SK-N-SH (cell line): ENCODE results near the gene SEC61A1. TPM values are rescaled to one million over a fixed set of nuclear protein-coding genes. Genes with fewer than 3 reads are reported as not detected.
A peak's percentile ranks its signal among the peaks of the same experiment; 100 is the strongest.

ENCODE experiments used
- CTCF ChIA-PET: fragments of 300-600, 350-600 bp; formaldehyde crosslinking; extraction: SDS; loops from one replicate; lab custom pipeline; 2021; lab: Yijun Ruan, JAX
- POLR2A ChIA-PET: fragments of 350-600 bp; sonication (Branson Sonifier 250); formaldehyde crosslinking; extraction: SDS; loops from one replicate; lab custom pipeline; 2020; ENCODE audit warnings: antibody characterized with exemption, inconsistent platforms; lab: Yijun Ruan, JAX
- DNase-seq: peaks from one replicate; pipeline ENCODE4 v3.0.0; 2012
- H2AFZ ChIP-seq: fragments of 200-600 bp; sonication (generic); 2 replicates; pipeline ENCODE4 v1.8.1; 2016; ENCODE audit warnings: antibody characterized with exemption, mild to moderate bottlenecking, low read depth
- H3F3A ChIP-seq: fragments of 200-600 bp; sonication (generic); replicated peaks from 2 replicates; pipeline ENCODE3; 2016; ENCODE audit warnings: antibody characterized with exemption, mild to moderate bottlenecking; ENCODE audit not compliant: insufficient read depth
- H3K27ac ChIP-seq, 2 experiments: fragments of 200-500 bp in 1 of 2; fragments of 200-600 bp in 1 of 2; sonication (Bioruptor generic) in 1 of 2; sonication (generic), shearing (Covaris generic) in 1 of 2; 2 replicates each; pipeline versions ENCODE4 v1.5.1 to v1.6.1; 2014 to 2016; ENCODE audit warnings: low read depth in 2 of 2, inconsistent platforms in 1 of 2, low read length in 1 of 2, mild to moderate bottlenecking in 1 of 2, mixed read lengths in 1 of 2
- H3K27me3 ChIP-seq: fragments of 200-600 bp; sonication (generic), shearing (Covaris generic); 2 replicates; pipeline ENCODE4 v1.6.1; 2016; ENCODE audit warnings: mixed run types; ENCODE audit not compliant: insufficient read depth
- H3K36me3 ChIP-seq, 2 experiments: fragments of 200-500 bp in 1 of 2; fragments of 200-600 bp in 1 of 2; sonication (Bioruptor generic) in 1 of 2; sonication (generic) in 1 of 2; replicated peaks in 1 of 2; 2 replicates each; pipeline versions ENCODE3 to v1.5.1; 2014 to 2016; ENCODE audit warnings: low read length in 1 of 2, mild to moderate bottlenecking in 1 of 2; ENCODE audit not compliant: insufficient read depth in 2 of 2, control insufficient read depth in 1 of 2
- H3K4me1 ChIP-seq, 2 experiments: fragments of 200-500 bp in 1 of 2; fragments of 200-600 bp in 1 of 2; sonication (Bioruptor generic) in 1 of 2; sonication (generic), shearing (Covaris generic) in 1 of 2; 2 replicates each; pipeline versions ENCODE4 v1.5.1 to v1.6.1; 2014 to 2016; ENCODE audit warnings: low read depth in 1 of 2, low read length in 1 of 2, mixed run types in 1 of 2; ENCODE audit not compliant: insufficient read depth in 2 of 2, control insufficient read depth in 1 of 2
- H3K4me2 ChIP-seq: fragments of 200-600 bp; sonication (generic), shearing (Covaris generic); 2 replicates; pipeline ENCODE4 v1.6.1; 2017; ENCODE audit warnings: mixed run types
- H3K4me3 ChIP-seq, 2 experiments: fragments of 200-500 bp in 1 of 2; fragments of 200-600 bp in 1 of 2; sonication (Bioruptor generic) in 1 of 2; sonication (generic), shearing (Covaris generic) in 1 of 2; 2 replicates each; pipeline versions ENCODE4 v1.5.1 to v1.8.1; 2014 to 2016; ENCODE audit warnings: low read depth in 2 of 2, inconsistent platforms in 1 of 2, low read length in 1 of 2, mild to moderate bottlenecking in 1 of 2, mixed read lengths in 1 of 2, moderate library complexity in 1 of 2
- H3K79me2 ChIP-seq: fragments of 200-600 bp; sonication (generic); 2 replicates; pipeline ENCODE4 v1.8.1; 2017; ENCODE audit warnings: mild to moderate bottlenecking; ENCODE audit not compliant: insufficient read depth
- H3K9ac ChIP-seq: fragments of 200-600 bp; sonication (generic); 2 replicates; pipeline ENCODE4 v1.6.1; 2017; ENCODE audit warnings: mixed run types
- H3K9me2 ChIP-seq: fragments of 200-600 bp; sonication (generic); 2 replicates; pipeline ENCODE4 v1.6.1; 2017; ENCODE audit warnings: mixed run types
- H3K9me3 ChIP-seq: fragments of 200-600 bp; sonication (generic); 2 replicates; pipeline ENCODE4 v1.6.1; 2017; ENCODE audit warnings: mixed run types, mild to moderate bottlenecking, moderate library complexity
- H4K20me1 ChIP-seq: fragments of 200-600 bp; sonication (generic); 2 replicates; pipeline ENCODE4 v1.6.1; 2017; ENCODE audit warnings: mild to moderate bottlenecking, mixed run types; ENCODE audit not compliant: insufficient read depth
- CHD2 ChIP-seq: fragments of 150-350 bp; IDR thresholded peaks from 2 replicates; pipeline ENCODE4 v1.6.1; 2018; ENCODE audit warnings: low read length; ENCODE audit not compliant: partially characterized antibody
- ELF1 ChIP-seq: IDR thresholded peaks from 2 replicates; pipeline ENCODE4 v1.4.0; 2012
- EP300 ChIP-seq, 2 experiments: IDR thresholded peaks; 2 replicates each; pipeline versions ENCODE4 v1.4.0 to v1.6.1; 2012; ENCODE audit warnings: borderline replicate concordance in 1 of 2, low read depth in 1 of 2, low read length in 1 of 2
- EZH2phosphoT487 ChIP-seq: fragments of 200-600 bp; sonication (generic); IDR thresholded peaks from 2 replicates; pipeline ENCODE4 v1.6.1; 2017; ENCODE audit warnings: low read depth, mixed run types, mild to moderate bottlenecking, antibody characterized with exemption, moderate library complexity, borderline replicate concordance
- FOSL2 ChIP-seq: IDR thresholded peaks from 2 replicates; pipeline ENCODE4 v1.4.0; 2012; ENCODE audit warnings: low read depth, mild to moderate bottlenecking, moderate library complexity, borderline replicate concordance
- FOXJ3 ChIP-seq: sonication (generic); formaldehyde crosslinking; IDR thresholded peaks from 2 replicates; pipeline ENCODE4 v1.5.1; 2020; ENCODE audit warnings: mild to moderate bottlenecking, missing genetic modification reagents
- GABPA ChIP-seq: IDR thresholded peaks from 2 replicates; pipeline ENCODE4 v1.4.0; 2012; ENCODE audit warnings: low read depth, mild to moderate bottlenecking
- JUND ChIP-seq: IDR thresholded peaks from 2 replicates; pipeline ENCODE4 v1.4.0; 2012
- MXI1 ChIP-seq: IDR thresholded peaks from 2 replicates; pipeline ENCODE4 v1.6.1; 2012; ENCODE audit warnings: mild to moderate bottlenecking, low read depth, low read length, improper control_type of control experiment
- NFIC ChIP-seq: IDR thresholded peaks from 2 replicates; pipeline ENCODE4 v1.4.0; 2012; ENCODE audit warnings: borderline replicate concordance
- RCOR1 ChIP-seq: fragments of 150-350 bp; IDR thresholded peaks from 2 replicates; pipeline ENCODE4 v1.6.1; 2017; ENCODE audit warnings: antibody characterized with exemption, low read length
- RFX5 ChIP-seq: IDR thresholded peaks from 2 replicates; pipeline ENCODE4 v1.6.1; 2012; ENCODE audit warnings: mild to moderate bottlenecking, improper control_type of control experiment, low read length
- SIN3A ChIP-seq: IDR thresholded peaks from 2 replicates; pipeline ENCODE4 v1.6.1; 2012; ENCODE audit warnings: low read depth, mild to moderate bottlenecking, low read length, moderate library complexity, borderline replicate concordance
- SMC3 ChIP-seq: IDR thresholded peaks from 2 replicates; pipeline ENCODE4 v1.6.1; 2012; ENCODE audit warnings: low read depth, low read length, improper control_type of control experiment
- TAF1 ChIP-seq: IDR thresholded peaks from 2 replicates; pipeline ENCODE4 v1.6.1; 2012; ENCODE audit warnings: low read depth, mild to moderate bottlenecking, low read length, moderate library complexity, borderline replicate concordance
- TCF12 ChIP-seq: IDR thresholded peaks from 2 replicates; pipeline ENCODE4 v1.4.0; 2012
- TEAD4 ChIP-seq: IDR thresholded peaks from 2 replicates; pipeline ENCODE4 v1.4.0; 2012; ENCODE audit warnings: mild to moderate bottlenecking, borderline replicate concordance; ENCODE audit not compliant: insufficient read depth
- YY1 ChIP-seq: IDR thresholded peaks from 2 replicates; pipeline ENCODE4 v1.4.0; 2012; ENCODE audit warnings: low read depth, mild to moderate bottlenecking
- WGBS: methylation state at CpG from one replicate; pipeline ENCODE4 v1.1.6; 2017; ENCODE audit warnings: low lambda C conversion rate; 5-methylcytosine and 5-hydroxymethylcytosine counted together
- polyA plus RNA-seq, 3 experiments: library from polyadenylated mRNA; depleted of rRNA; stranded (reverse); fragments of >200 nt; gene quantifications; 2 replicates each; pipeline ENCODE4 v1.2.3, GENCODE V29; 2012
- TF ChIP-seq, protein P1 (sequence below): IDR thresholded peaks from 2 replicates; pipeline ENCODE4 v1.4.0; 2012; ENCODE audit warnings: low read depth, borderline replicate concordance
- TF ChIP-seq, protein P2 (sequence below): IDR thresholded peaks from 2 replicates; pipeline ENCODE4; 2012
- TF ChIP-seq, protein P3 (sequence below): fragments of 150-350 bp; IDR thresholded peaks from 2 replicates; pipeline ENCODE4 v1.6.1; 2016; ENCODE audit warnings: mild to moderate bottlenecking, low read depth, low read length
- TF ChIP-seq, protein P4 (sequence below): IDR thresholded peaks from 2 replicates; pipeline ENCODE4 v1.4.0; 2012; ENCODE audit warnings: low read depth
- TF ChIP-seq, protein P5 (sequence below): IDR thresholded peaks from 2 replicates; pipeline ENCODE4 v1.4.0; 2012; ENCODE audit warnings: low read depth, borderline replicate concordance
- TF ChIP-seq, protein P6 (sequence below): fragments of 150-350 bp; IDR thresholded peaks from 2 replicates; pipeline ENCODE4 v1.6.1; 2017; ENCODE audit warnings: antibody characterized with exemption, low read length, low read depth, borderline replicate concordance
- TF ChIP-seq, protein P7 (sequence below): fragments of 200-600 bp; sonication (generic); IDR thresholded peaks from 2 replicates; pipeline ENCODE4 v1.6.1; 2017; ENCODE audit warnings: antibody characterized with exemption, mild to moderate bottlenecking, moderate library complexity

The SEC61A1 gene
- polyA plus RNA-seq, 1 of the 3 experiments (the other 2 are of a cell fraction), result 153 TPM

DNA sequence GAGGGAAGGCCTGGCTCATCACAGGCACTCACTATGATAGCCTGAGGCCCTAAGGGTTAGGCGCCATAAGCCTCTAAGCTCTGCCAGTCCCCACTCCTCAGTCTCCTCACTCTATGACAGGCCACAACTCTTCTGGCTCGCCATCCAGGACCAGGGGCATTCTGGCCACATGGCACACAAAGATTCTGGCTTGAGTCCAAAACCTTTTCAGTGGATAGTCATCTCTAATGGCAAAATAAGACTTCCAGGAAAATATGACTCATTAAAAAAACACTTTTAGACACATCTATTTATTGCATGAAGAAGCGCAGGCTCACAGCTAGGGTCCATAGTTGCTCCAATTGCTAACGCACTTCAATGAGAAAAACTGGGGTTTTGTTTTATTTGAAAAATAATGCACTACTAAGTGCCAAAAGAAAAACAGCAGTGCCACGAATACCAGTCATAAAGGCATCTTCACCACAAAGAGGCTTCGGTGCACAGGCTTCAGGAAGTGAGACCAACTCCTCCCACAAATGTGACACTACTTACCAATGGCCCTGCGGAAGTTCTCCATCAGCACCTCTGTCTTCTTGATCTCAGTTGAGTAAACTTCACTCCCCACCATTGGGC lies 60.2 kb downstream of the SEC61A1 start:
- H3K4me3 ChIP-seq, result no peak overlapping the region
- DNase-seq, result peak; percentile 78
- H3K4me1 ChIP-seq, result peaks cover 24 to 51% of the 10 kb centered on the region in 2 experiments
- peaks cover 38% of the 10 kb centered on the region for H3K79me2 ChIP-seq
- H3K9me2 ChIP-seq, result no peaks in the 10 kb centered on the region
- H3K27me3 ChIP-seq, result no peaks in the 10 kb centered on the region
- peak overlapping the region; percentile 93 to 97 for H3K27ac ChIP-seq
- ChIA-PET POLR2A (interaction anchor here (1.1 kb wide), 1 partner anchor 11 kb away, joined by 3 read pairs; the partner anchor contains the start of gene RUVBL1), CTCF (interaction anchor here (2.0 to 7.4 kb wide), 4 partner anchors 10 to 21 kb away, joined by 4 to 40 read pairs (median 10); partner anchors contain the start of gene RUVBL1)
- H3K9me3 ChIP-seq, result no peaks in the 10 kb centered on the region
- H3K9ac ChIP-seq, result peak overlapping the region; percentile 47; the same call in 1 of the 2 replicates
- peaks cover 26 to 39% of the 10 kb centered on the region in 2 experiments for H3K36me3 ChIP-seq
- peak overlapping the region; percentile 66 for H3K4me2 ChIP-seq
- peaks cover 30% of the 10 kb centered on the region for H3F3A ChIP-seq
- no peak overlapping the region for H2AFZ ChIP-seq
- 8% methylated on average over 6 of the region's 7 CpGs for whole genome bisulfite sequencing
- H4K20me1 ChIP-seq, result no peaks in the 10 kb centered on the region
- TF ChIP-seq CHD2 (no peak), TEAD4 (peak; percentile 88), NFIC (peak; percentile 99), RFX5 (no peak), TCF12 (peak; percentile 99), FOSL2 (peak; percentile 95), EZH2phosphoT487 (no peak), YY1 (peak; percentile 66; the same call in 1 of the 2 replicates), SIN3A (peak; percentile 61; the same call in 1 of the 2 replicates), MXI1 (peak; percentile 95), SMC3 (no peak), JUND (peak; percentile 98), GABPA (no peak), FOXJ3 (no peak), ELF1 (no peak), RCOR1 (peak; percentile 70; the same call in 1 of the 2 replicates), EP300 (IDR thresholded peaks at IDR 0.05; ENCODE audit: borderline replicate concordance in 1 of 2, low read depth in 1 of 2, low read length in 1 of 2) (peak; percentile 77 to 92), TAF1 (no peak)
- TF ChIP-seq, protein P1, sequence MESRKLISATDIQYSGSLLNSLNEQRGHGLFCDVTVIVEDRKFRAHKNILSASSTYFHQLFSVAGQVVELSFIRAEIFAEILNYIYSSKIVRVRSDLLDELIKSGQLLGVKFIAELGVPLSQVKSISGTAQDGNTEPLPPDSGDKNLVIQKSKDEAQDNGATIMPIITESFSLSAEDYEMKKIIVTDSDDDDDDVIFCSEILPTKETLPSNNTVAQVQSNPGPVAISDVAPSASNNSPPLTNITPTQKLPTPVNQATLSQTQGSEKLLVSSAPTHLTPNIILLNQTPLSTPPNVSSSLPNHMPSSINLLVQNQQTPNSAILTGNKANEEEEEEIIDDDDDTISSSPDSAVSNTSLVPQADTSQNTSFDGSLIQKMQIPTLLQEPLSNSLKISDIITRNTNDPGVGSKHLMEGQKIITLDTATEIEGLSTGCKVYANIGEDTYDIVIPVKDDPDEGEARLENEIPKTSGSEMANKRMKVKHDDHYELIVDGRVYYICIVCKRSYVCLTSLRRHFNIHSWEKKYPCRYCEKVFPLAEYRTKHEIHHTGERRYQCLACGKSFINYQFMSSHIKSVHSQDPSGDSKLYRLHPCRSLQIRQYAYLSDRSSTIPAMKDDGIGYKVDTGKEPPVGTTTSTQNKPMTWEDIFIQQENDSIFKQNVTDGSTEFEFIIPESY, result peak; percentile 70; the same call in 1 of the 2 replicates
- TF ChIP-seq, protein P2, sequence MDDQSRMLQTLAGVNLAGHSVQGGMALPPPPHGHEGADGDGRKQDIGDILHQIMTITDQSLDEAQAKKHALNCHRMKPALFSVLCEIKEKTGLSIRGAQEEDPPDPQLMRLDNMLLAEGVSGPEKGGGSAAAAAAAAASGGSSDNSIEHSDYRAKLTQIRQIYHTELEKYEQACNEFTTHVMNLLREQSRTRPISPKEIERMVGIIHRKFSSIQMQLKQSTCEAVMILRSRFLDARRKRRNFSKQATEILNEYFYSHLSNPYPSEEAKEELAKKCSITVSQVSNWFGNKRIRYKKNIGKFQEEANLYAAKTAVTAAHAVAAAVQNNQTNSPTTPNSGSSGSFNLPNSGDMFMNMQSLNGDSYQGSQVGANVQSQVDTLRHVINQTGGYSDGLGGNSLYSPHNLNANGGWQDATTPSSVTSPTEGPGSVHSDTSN, result peak; percentile 94
- TF ChIP-seq, protein P3, sequence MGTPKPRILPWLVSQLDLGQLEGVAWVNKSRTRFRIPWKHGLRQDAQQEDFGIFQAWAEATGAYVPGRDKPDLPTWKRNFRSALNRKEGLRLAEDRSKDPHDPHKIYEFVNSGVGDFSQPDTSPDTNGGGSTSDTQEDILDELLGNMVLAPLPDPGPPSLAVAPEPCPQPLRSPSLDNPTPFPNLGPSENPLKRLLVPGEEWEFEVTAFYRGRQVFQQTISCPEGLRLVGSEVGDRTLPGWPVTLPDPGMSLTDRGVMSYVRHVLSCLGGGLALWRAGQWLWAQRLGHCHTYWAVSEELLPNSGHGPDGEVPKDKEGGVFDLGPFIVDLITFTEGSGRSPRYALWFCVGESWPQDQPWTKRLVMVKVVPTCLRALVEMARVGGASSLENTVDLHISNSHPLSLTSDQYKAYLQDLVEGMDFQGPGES, result no peak
- TF ChIP-seq, protein P4, sequence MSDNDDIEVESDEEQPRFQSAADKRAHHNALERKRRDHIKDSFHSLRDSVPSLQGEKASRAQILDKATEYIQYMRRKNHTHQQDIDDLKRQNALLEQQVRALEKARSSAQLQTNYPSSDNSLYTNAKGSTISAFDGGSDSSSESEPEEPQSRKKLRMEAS, result peak; percentile 93
- TF ChIP-seq, protein P5, sequence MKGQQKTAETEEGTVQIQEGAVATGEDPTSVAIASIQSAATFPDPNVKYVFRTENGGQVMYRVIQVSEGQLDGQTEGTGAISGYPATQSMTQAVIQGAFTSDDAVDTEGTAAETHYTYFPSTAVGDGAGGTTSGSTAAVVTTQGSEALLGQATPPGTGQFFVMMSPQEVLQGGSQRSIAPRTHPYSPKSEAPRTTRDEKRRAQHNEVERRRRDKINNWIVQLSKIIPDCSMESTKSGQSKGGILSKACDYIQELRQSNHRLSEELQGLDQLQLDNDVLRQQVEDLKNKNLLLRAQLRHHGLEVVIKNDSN, result peak; percentile 45; the same call in 1 of the 2 replicates
- TF ChIP-seq, protein P6, sequence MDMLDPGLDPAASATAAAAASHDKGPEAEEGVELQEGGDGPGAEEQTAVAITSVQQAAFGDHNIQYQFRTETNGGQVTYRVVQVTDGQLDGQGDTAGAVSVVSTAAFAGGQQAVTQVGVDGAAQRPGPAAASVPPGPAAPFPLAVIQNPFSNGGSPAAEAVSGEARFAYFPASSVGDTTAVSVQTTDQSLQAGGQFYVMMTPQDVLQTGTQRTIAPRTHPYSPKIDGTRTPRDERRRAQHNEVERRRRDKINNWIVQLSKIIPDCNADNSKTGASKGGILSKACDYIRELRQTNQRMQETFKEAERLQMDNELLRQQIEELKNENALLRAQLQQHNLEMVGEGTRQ, result no peak
- TF ChIP-seq, protein P7, sequence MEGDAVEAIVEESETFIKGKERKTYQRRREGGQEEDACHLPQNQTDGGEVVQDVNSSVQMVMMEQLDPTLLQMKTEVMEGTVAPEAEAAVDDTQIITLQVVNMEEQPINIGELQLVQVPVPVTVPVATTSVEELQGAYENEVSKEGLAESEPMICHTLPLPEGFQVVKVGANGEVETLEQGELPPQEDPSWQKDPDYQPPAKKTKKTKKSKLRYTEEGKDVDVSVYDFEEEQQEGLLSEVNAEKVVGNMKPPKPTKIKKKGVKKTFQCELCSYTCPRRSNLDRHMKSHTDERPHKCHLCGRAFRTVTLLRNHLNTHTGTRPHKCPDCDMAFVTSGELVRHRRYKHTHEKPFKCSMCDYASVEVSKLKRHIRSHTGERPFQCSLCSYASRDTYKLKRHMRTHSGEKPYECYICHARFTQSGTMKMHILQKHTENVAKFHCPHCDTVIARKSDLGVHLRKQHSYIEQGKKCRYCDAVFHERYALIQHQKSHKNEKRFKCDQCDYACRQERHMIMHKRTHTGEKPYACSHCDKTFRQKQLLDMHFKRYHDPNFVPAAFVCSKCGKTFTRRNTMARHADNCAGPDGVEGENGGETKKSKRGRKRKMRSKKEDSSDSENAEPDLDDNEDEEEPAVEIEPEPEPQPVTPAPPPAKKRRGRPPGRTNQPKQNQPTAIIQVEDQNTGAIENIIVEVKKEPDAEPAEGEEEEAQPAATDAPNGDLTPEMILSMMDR, result peak; percentile 18; the same call in 1 of the 2 replicates
